Iris pigment epithelial cell (primary cell): ENCODE measurements around the gene STX18.

Source experiments
- DNase-seq: peaks from one replicate; pipeline ENCODE4 v3.0.0-alpha.2; 2011; ENCODE audit warnings: low read depth

STX18 gene

GRCh38 chr4:4377732-4378460 is 164.0 kb downstream of the STX18 start:
- no peak for DNase-seq

GRCh38 chr4:4377191-4377590 is 164.7 kb downstream of the STX18 start:
- no peak for DNase-seq

- DNase-seq: no peak
These were observed 165.8 kb downstream of the STX18 start for GRCh38 chr4:4376074-4376473.

- no peak for DNase-seq
These were observed 167.3 kb downstream of the STX18 start for GRCh38 chr4:4374388-4375098.
